Peyer's patch (tissue), 4 donors: Measurements from ENCODE around the gene STH.

Experiments used
- POLR2A ChIP-seq, 2 donors: fragments of 450-650 bp; IDR thresholded peaks; one replicate each; pipeline ENCODE4 v1.5.1; 2017; ENCODE audit warnings: antibody characterized with exemption in 2 of 2, mild to moderate bottlenecking in 2 of 2, moderate library complexity in 2 of 2
- TF ChIP-seq, protein P1 (sequence below), 6 experiments: fragments of 450-650 bp in 4 of 6; fragments of 200-600 bp in 2 of 6; sonication (generic) in 1 of 6; IDR thresholded peaks; one replicate each; pipeline ENCODE4 v1.5.1; 2017 to 2019; ENCODE audit warnings: antibody characterized with exemption in 6 of 6, mild to moderate bottlenecking in 3 of 6, moderate library complexity in 1 of 6

DNA sequence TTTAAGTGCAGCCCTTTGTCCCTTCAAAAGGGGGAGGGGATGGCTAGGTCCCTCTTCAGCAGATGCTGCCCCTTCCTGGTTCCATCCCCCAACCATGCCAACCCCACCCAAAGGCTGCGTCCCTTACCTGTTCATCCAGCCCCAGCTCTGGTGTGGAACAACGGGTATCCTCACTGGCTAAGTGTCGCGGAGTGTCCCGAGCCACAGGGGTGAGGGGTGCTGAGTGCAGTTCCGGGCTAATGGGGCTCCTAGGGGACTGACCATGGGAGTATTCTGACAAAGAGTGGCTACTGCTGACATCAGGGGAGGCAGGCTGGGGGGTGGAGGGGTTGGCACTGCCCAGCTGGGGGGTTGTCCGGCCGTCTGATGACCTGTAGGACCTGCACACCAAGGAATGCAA is 32.9 kb downstream of the STH start:
- TF ChIP-seq, protein P1, sequence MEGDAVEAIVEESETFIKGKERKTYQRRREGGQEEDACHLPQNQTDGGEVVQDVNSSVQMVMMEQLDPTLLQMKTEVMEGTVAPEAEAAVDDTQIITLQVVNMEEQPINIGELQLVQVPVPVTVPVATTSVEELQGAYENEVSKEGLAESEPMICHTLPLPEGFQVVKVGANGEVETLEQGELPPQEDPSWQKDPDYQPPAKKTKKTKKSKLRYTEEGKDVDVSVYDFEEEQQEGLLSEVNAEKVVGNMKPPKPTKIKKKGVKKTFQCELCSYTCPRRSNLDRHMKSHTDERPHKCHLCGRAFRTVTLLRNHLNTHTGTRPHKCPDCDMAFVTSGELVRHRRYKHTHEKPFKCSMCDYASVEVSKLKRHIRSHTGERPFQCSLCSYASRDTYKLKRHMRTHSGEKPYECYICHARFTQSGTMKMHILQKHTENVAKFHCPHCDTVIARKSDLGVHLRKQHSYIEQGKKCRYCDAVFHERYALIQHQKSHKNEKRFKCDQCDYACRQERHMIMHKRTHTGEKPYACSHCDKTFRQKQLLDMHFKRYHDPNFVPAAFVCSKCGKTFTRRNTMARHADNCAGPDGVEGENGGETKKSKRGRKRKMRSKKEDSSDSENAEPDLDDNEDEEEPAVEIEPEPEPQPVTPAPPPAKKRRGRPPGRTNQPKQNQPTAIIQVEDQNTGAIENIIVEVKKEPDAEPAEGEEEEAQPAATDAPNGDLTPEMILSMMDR (IDR thresholded peaks at IDR 0.05): no peak
- no peak for TF ChIP-seq POLR2A (IDR thresholded peaks at IDR 0.05)
